ENCODE data around the gene APBA1. TPM values are rescaled to one million over a fixed set of nuclear protein-coding genes. Genes with fewer than 3 reads are reported as not detected.

Gene APBA1
- total and polyA plus RNA-seq, 8 donors: 2.4 to 17.9 (median 11.4) TPM

- DNase-seq (peak in 1 of 4 donors; percentile 18), ATAC-seq (no peak)
- Histone ChIP-seq H3K4me3 (no peak overlapping the region), H3K27me3 (no peaks in the 10 kb centered on the region), H3K9me3 (no peaks in the 10 kb centered on the region), H3K36me3 (no peaks in the 10 kb centered on the region), H3K4me1 (no peaks in the 10 kb centered on the region), H3K27ac (no peak overlapping the region)
- intact Hi-C loops (cut with DNase I): no loop called here
- TF ChIP-seq CTCF (IDR thresholded peaks at IDR 0.05): no peak
These were observed 216.9 kb downstream of the APBA1 start for GRCh38 chr9:69455311-69455710.

GRCh38 chr9:69454321-69454720 is 217.8 kb downstream of the APBA1 start:
- Histone ChIP-seq H3K36me3 (no peaks in the 10 kb centered on the region), H3K4me1 (no peaks in the 10 kb centered on the region), H3K27ac (no peak overlapping the region), H3K9me3 (no peaks in the 10 kb centered on the region), H3K27me3 (no peaks in the 10 kb centered on the region), H3K4me3 (no peak overlapping the region)
- intact Hi-C loops (cut with DNase I): no loop called here
- ATAC-seq (peak; percentile 48), DNase-seq (no peak)
- no peak for TF ChIP-seq CTCF (IDR thresholded peaks at IDR 0.05)

GRCh38 chr9:69453746-69454145 is 218.4 kb downstream of the APBA1 start:
- no peaks in the 10 kb centered on the region for H3K27me3 ChIP-seq
- DNase-seq: no peak
- ATAC-seq: no peak
- no peak overlapping the region for H3K27ac ChIP-seq
- no peaks in the 10 kb centered on the region for H3K36me3 ChIP-seq
- TF ChIP-seq CTCF (IDR thresholded peaks at IDR 0.05): no peak
- intact Hi-C loops (cut with DNase I): no loop called here
- H3K4me3 ChIP-seq: no peak overlapping the region
- H3K9me3 ChIP-seq: no peaks in the 10 kb centered on the region
- no peaks in the 10 kb centered on the region for H3K4me1 ChIP-seq

GRCh38 chr9:69452110-69452782 is 219.9 kb downstream of the APBA1 start:
- Histone ChIP-seq H3K27ac (no peak overlapping the region), H3K4me3 (no peak overlapping the region), H3K27me3 (no peaks in the 10 kb centered on the region), H3K36me3 (no peaks in the 10 kb centered on the region), H3K9me3 (no peaks in the 10 kb centered on the region), H3K4me1 (no peaks in the 10 kb centered on the region)
- DNase-seq (peak in 1 of 4 donors; percentile 45), ATAC-seq (no peak)
- no peak for TF ChIP-seq CTCF (IDR thresholded peaks at IDR 0.05)
- intact Hi-C loops (cut with DNase I): no loop called here

GRCh38 chr9:69446496-69446895 is 225.7 kb downstream of the APBA1 start:
- Histone ChIP-seq H3K36me3 (no peaks in the 10 kb centered on the region), H3K27ac (no peak overlapping the region), H3K4me1 (no peaks in the 10 kb centered on the region), H3K9me3 (no peaks in the 10 kb centered on the region), H3K27me3 (no peaks in the 10 kb centered on the region), H3K4me3 (no peak overlapping the region)
- DNase-seq (no peak), ATAC-seq (no peak)
- no peak for TF ChIP-seq CTCF (IDR thresholded peaks at IDR 0.05)
- intact Hi-C loops (cut with DNase I): no loop called here
